ENCODE data around the gene CAPZB.

- TF ChIP-seq, protein P1, sequence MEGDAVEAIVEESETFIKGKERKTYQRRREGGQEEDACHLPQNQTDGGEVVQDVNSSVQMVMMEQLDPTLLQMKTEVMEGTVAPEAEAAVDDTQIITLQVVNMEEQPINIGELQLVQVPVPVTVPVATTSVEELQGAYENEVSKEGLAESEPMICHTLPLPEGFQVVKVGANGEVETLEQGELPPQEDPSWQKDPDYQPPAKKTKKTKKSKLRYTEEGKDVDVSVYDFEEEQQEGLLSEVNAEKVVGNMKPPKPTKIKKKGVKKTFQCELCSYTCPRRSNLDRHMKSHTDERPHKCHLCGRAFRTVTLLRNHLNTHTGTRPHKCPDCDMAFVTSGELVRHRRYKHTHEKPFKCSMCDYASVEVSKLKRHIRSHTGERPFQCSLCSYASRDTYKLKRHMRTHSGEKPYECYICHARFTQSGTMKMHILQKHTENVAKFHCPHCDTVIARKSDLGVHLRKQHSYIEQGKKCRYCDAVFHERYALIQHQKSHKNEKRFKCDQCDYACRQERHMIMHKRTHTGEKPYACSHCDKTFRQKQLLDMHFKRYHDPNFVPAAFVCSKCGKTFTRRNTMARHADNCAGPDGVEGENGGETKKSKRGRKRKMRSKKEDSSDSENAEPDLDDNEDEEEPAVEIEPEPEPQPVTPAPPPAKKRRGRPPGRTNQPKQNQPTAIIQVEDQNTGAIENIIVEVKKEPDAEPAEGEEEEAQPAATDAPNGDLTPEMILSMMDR (IDR thresholded peaks at IDR 0.05) = no peak
- TF ChIP-seq POLR2A (IDR thresholded peaks at IDR 0.05) = no peak
These were observed 59.6 kb downstream of the CAPZB start for GRCh38 chr1:19425646-19426239.
